Mesendoderm (in vitro differentiated cells): ENCODE results near the gene PRAMEF8. TPM values are rescaled to one million over a fixed set of nuclear protein-coding genes. Genes with fewer than 3 reads are reported as not detected.
"Not testable (repeated sequence)": the region's sequence is repeated elsewhere in the genome, so short reads cannot be mapped to it uniquely, and the experiment has no call there.

ENCODE experiments used
- DNase-seq: peaks from one replicate; pipeline ENCODE4 v3.0.0; 2013
- H2AK5ac ChIP-seq: 2 replicates; pipeline ENCODE4 v1.6.1; 2013; ENCODE audit warnings: low read length, inconsistent platforms
- H2BK120ac ChIP-seq: 2 replicates; pipeline ENCODE4 v1.6.1; 2013; ENCODE audit warnings: low read depth, mild to moderate bottlenecking, low read length, moderate library complexity, mixed read lengths
- H2BK15ac ChIP-seq: replicated peaks from 2 replicates; pipeline ENCODE4 v1.6.1; 2013; ENCODE audit warnings: low read depth, mild to moderate bottlenecking, moderate library complexity
- H2BK5ac ChIP-seq: 2 replicates; pipeline ENCODE4 v1.6.1; 2013; ENCODE audit warnings: low read length, inconsistent platforms
- H3K18ac ChIP-seq: 2 replicates; pipeline ENCODE4 v1.6.1; 2013; ENCODE audit warnings: mild to moderate bottlenecking, low read length, mixed read lengths
- H3K23ac ChIP-seq: one replicate; pipeline ENCODE4 v1.6.1; 2013; ENCODE audit warnings: low read length
- H3K27ac ChIP-seq: 2 replicates; pipeline ENCODE4 v1.5.1; 2013; ENCODE audit warnings: low read depth, mild to moderate bottlenecking, inconsistent platforms, low read length, moderate library complexity
- H3K27me3 ChIP-seq: 2 replicates; pipeline ENCODE4 v1.6.1; 2013; ENCODE audit warnings: low read length, control low read depth, mild to moderate bottlenecking, inconsistent platforms; ENCODE audit not compliant: insufficient read depth, poor library complexity
- H3K36me3 ChIP-seq: 2 replicates; pipeline ENCODE4 v1.6.1; 2013; ENCODE audit warnings: low read length, inconsistent platforms; ENCODE audit not compliant: control insufficient read depth, insufficient read depth
- H3K4ac ChIP-seq: one replicate; pipeline ENCODE4 v1.6.1; 2013; ENCODE audit warnings: low read depth, mild to moderate bottlenecking, low read length, moderate library complexity
- H3K4me1 ChIP-seq: 2 replicates; pipeline ENCODE4 v1.6.1; 2013; ENCODE audit warnings: low read depth, low read length, inconsistent platforms; ENCODE audit not compliant: control insufficient read depth
- H3K4me2 ChIP-seq: 2 replicates; pipeline ENCODE4 v1.6.1; 2013; ENCODE audit warnings: low read length
- H3K4me3 ChIP-seq: 2 replicates; pipeline ENCODE4 v1.5.1; 2013; ENCODE audit warnings: mild to moderate bottlenecking, low read length
- H3K56ac ChIP-seq: one replicate; pipeline ENCODE4 v1.6.1; 2013; ENCODE audit warnings: low read length
- H3K79me1 ChIP-seq: 2 replicates; pipeline ENCODE4 v1.6.1; 2013; ENCODE audit warnings: low read length, inconsistent platforms
- H3K79me2 ChIP-seq: 2 replicates; pipeline ENCODE4 v1.6.1; 2013; ENCODE audit warnings: mild to moderate bottlenecking, low read length; ENCODE audit not compliant: control insufficient read depth, insufficient read depth
- H3K9ac ChIP-seq: 2 replicates; pipeline ENCODE4 v1.6.1; 2013; ENCODE audit warnings: low read length, inconsistent platforms
- H4K5ac ChIP-seq: one replicate; pipeline ENCODE4 v1.6.1; 2013; ENCODE audit warnings: low read length
- H4K8ac ChIP-seq: one replicate; pipeline ENCODE4 v1.6.1; 2013; ENCODE audit warnings: low read depth, mild to moderate bottlenecking, control low read depth, low read length, moderate library complexity
- WGBS: extraction: QIAGEN DNeasy Blood & Tissue Kit; methylation state at CpG from one replicate; pipeline ENCODE4 v1.1.7; 2013; ENCODE audit warnings: low lambda C conversion rate, missing lambda C conversion rate; ENCODE audit not compliant: insufficient coverage; ENCODE audit errors: extremely low coverage; 5-methylcytosine and 5-hydroxymethylcytosine counted together
- polyA plus RNA-seq, 2 experiments: library from polyadenylated mRNA; stranded (reverse); fragments of 200-250 nt; gene quantifications; one replicate each; pipeline ENCODE4 v1.2.3, GENCODE V29; 2013

The PRAMEF8 gene
- not detected for polyA plus RNA-seq (2013, experiment 1 of 2)
- polyA plus RNA-seq (2013, experiment 2 of 2) = not detected

- not testable (repeated sequence) for H3K36me3 ChIP-seq, H3K4me2 ChIP-seq
Measured at GRCh38 chr1:13285037-13285436, at the start of gene PRAMEF8. Gene PRAMEF8, minus strand, starts transcription at chr1:13285137. Its CDS starts 1,046 bp downstream, at chr1:13284091.

GRCh38 chr1:13315281-13315680 is 30.3 kb upstream of the PRAMEF8 start, which contains the start of gene PRAMEF15:
Gene PRAMEF15, plus strand, starts transcription at chr1:13315581. Its CDS starts 2,827 bp downstream, at chr1:13318408.
- H4K5ac ChIP-seq, H3K4ac ChIP-seq, H3K27ac ChIP-seq, H3K36me3 ChIP-seq, DNase-seq, H3K18ac ChIP-seq, H4K8ac ChIP-seq, H3K4me1 ChIP-seq, H3K79me2 ChIP-seq, H3K4me3 ChIP-seq, H3K9ac ChIP-seq, H2BK15ac ChIP-seq, H2AK5ac ChIP-seq, H3K79me1 ChIP-seq, H3K27me3 ChIP-seq, H3K23ac ChIP-seq, H2BK120ac ChIP-seq, H3K56ac ChIP-seq, H2BK5ac ChIP-seq, H3K4me2 ChIP-seq: not testable (repeated sequence)
- WGBS = no CpG with 5 or more reads among the region's 4 CpGs

More at GRCh38 chr1:13285037-13285436, at the start of gene PRAMEF8:
- not testable (repeated sequence) for H3K4ac ChIP-seq, H3K27ac ChIP-seq, H2BK5ac ChIP-seq, H3K9ac ChIP-seq, H4K8ac ChIP-seq, H3K4me3 ChIP-seq, H3K79me2 ChIP-seq, H4K5ac ChIP-seq, H3K23ac ChIP-seq, H3K27me3 ChIP-seq, DNase-seq, H3K79me1 ChIP-seq, H3K4me1 ChIP-seq, H2BK120ac ChIP-seq, H3K18ac ChIP-seq, H3K56ac ChIP-seq, H2BK15ac ChIP-seq, H2AK5ac ChIP-seq
- WGBS = no CpG with 5 or more reads among the region's 1 CpG

GRCh38 chr1:13303239-13303638 is 18.3 kb upstream of the PRAMEF8 start, which contains the start of gene PRAMEF33:
Gene PRAMEF33, plus strand, starts transcription at chr1:13303539. Its CDS starts 2,416 bp downstream, at chr1:13305955.
- not testable (repeated sequence) for H2AK5ac ChIP-seq, H3K4me2 ChIP-seq, H3K36me3 ChIP-seq, H2BK15ac ChIP-seq, H3K18ac ChIP-seq, H3K4me3 ChIP-seq, H3K23ac ChIP-seq, H3K79me2 ChIP-seq, H3K4me1 ChIP-seq, H2BK120ac ChIP-seq, H4K5ac ChIP-seq, H3K79me1 ChIP-seq, H3K9ac ChIP-seq, H3K27me3 ChIP-seq, H3K56ac ChIP-seq, DNase-seq, H3K27ac ChIP-seq, H2BK5ac ChIP-seq, H3K4ac ChIP-seq, H4K8ac ChIP-seq
- no CpG with 5 or more reads among the region's 1 CpG for WGBS

- H3K18ac ChIP-seq, H2BK15ac ChIP-seq, H2BK5ac ChIP-seq, H3K4me2 ChIP-seq, H4K8ac ChIP-seq, H3K79me2 ChIP-seq, H3K23ac ChIP-seq, H3K79me1 ChIP-seq, H3K56ac ChIP-seq, H3K4me1 ChIP-seq, H2BK120ac ChIP-seq, H3K9ac ChIP-seq, H4K5ac ChIP-seq, H3K27ac ChIP-seq, H3K36me3 ChIP-seq, H3K4ac ChIP-seq, H3K4me3 ChIP-seq, H2AK5ac ChIP-seq, H3K27me3 ChIP-seq, DNase-seq: not testable (repeated sequence)
Measured at GRCh38 chr1:13302197-13302596, 17.3 kb upstream of the PRAMEF8 start.

GRCh38 chr1:13298699-13299098 is 13.8 kb upstream of the PRAMEF8 start:
- H3K27ac ChIP-seq, H3K23ac ChIP-seq, H3K9ac ChIP-seq, H3K4ac ChIP-seq, H3K79me2 ChIP-seq, H3K79me1 ChIP-seq, H4K5ac ChIP-seq, H2BK5ac ChIP-seq, H3K56ac ChIP-seq, H3K27me3 ChIP-seq, H3K18ac ChIP-seq, H3K4me2 ChIP-seq, DNase-seq, H4K8ac ChIP-seq, H2AK5ac ChIP-seq, H3K36me3 ChIP-seq, H3K4me1 ChIP-seq, H3K4me3 ChIP-seq, H2BK15ac ChIP-seq, H2BK120ac ChIP-seq: not testable (repeated sequence)
- no CpG with 5 or more reads among the region's 27 CpGs for WGBS

GRCh38 chr1:13297216-13297931 is 12.4 kb upstream of the PRAMEF8 start:
- H3K27ac ChIP-seq, DNase-seq, H3K4me1 ChIP-seq, H3K56ac ChIP-seq, H3K4me3 ChIP-seq, H2AK5ac ChIP-seq, H2BK5ac ChIP-seq, H3K27me3 ChIP-seq, H3K23ac ChIP-seq, H4K8ac ChIP-seq, H4K5ac ChIP-seq, H3K4ac ChIP-seq, H3K36me3 ChIP-seq, H3K18ac ChIP-seq, H3K9ac ChIP-seq, H2BK120ac ChIP-seq, H3K79me1 ChIP-seq, H3K79me2 ChIP-seq, H2BK15ac ChIP-seq, H3K4me2 ChIP-seq: not testable (repeated sequence)
- WGBS = no CpG with 5 or more reads among the region's 5 CpGs
